BLaER1 treated with 17β-estradiol and CSF1 and Interleukin-3, amounts not matched to agents 10 nM and 100 nM (cell line): Measurements from ENCODE around the gene LILRA6.
"Not testable (repeated sequence)": the region's sequence is repeated elsewhere in the genome, so short reads cannot be mapped to it uniquely, and the experiment has no call there.

Source experiments
- H3K27ac ChIP-seq, 11 experiments: shearing (Covaris generic); formaldehyde crosslinking; 2 replicates each; pipeline ENCODE4 v1.8.1; 2022
- H3K27me3 ChIP-seq, 11 experiments: shearing (Covaris generic); formaldehyde crosslinking; 2 replicates each; pipeline ENCODE4 v1.8.1; 2022
- H3K36me3 ChIP-seq, 11 experiments: shearing (Covaris generic); formaldehyde crosslinking; 2 replicates each; pipeline ENCODE4 v1.8.1; 2022
- H3K4me1 ChIP-seq, 10 experiments: shearing (Covaris generic); formaldehyde crosslinking; 2 replicates each; pipeline ENCODE4 v1.8.1; 2022
- H3K4me2 ChIP-seq, 11 experiments: shearing (Covaris generic); formaldehyde crosslinking; 2 replicates each; pipeline ENCODE4 v1.8.1; 2022
- H3K4me3 ChIP-seq, 10 experiments: shearing (Covaris generic); formaldehyde crosslinking; 2 replicates each; pipeline ENCODE4 v1.8.1; 2022
- H3K9ac ChIP-seq, 11 experiments: shearing (Covaris generic); formaldehyde crosslinking; 2 replicates each; pipeline ENCODE4 v1.8.1; 2022
- H3K9me3 ChIP-seq, 11 experiments: shearing (Covaris generic); formaldehyde crosslinking; replicated peaks in 1 of 11; 2 replicates each; pipeline ENCODE4 v1.8.1; 2022
- H4K20me1 ChIP-seq, 11 experiments: shearing (Covaris generic); formaldehyde crosslinking; 2 replicates each; pipeline ENCODE4 v1.8.1; 2022
- Cebpa-rat ChIP-seq, 11 experiments: shearing (Covaris generic); IDR thresholded peaks; 2 replicates each; pipeline ENCODE4 v1.8.1; 2022

The LILRA6 gene

DNA sequence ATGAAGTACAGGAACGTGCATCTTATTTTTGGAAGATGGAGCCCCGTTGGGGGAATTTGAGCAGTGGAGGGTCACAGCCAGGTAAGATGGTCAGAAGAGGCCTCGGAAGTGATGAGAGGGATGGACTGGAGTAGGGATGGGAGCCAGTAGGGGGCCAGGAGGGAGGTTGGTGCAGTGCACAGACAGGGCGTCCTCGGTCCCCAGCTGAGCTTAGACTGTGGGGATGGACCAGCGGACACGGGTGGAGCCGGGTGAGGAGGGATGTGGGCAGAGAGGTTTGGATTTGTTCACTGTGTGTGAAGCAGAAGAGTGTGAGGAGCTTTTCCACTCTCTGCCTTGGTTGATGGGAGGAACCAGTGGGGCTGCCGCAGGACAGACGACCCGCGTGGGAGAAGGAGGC, 31.4 kb downstream of the LILRA6 start:
- no peaks in the 10 kb centered on the region for H3K27me3 ChIP-seq
- peaks cover 0 to 15% (median 0%) of the 10 kb centered on the region in 11 experiments; a peak in 6 of 22 replicates for H3K9me3 ChIP-seq
- H4K20me1 ChIP-seq: peaks cover 3 to 95% (median 16%) of the 10 kb centered on the region in 11 experiments; a peak in 20 of 22 replicates
- H3K36me3 ChIP-seq: peaks cover 24 to 85% (median 75%) of the 10 kb centered on the region in 11 experiments
- H3K27ac ChIP-seq: peak overlapping the region; percentile 94 to 100 (median 97); a peak in 21 of 22 replicates
- peaks cover 53 to 66% (median 59%) of the 10 kb centered on the region in 10 experiments for H3K4me1 ChIP-seq
- peak overlapping the region; percentile 25 to 97 (median 94); a peak in 19 of 22 replicates for H3K9ac ChIP-seq
- TF ChIP-seq Cebpa-rat (IDR thresholded peaks at IDR 0.05): no peak
- peak overlapping the region; percentile 17 to 99 (median 93); a peak in 21 of 22 replicates for H3K4me2 ChIP-seq
- peak overlapping the region in 4 of 10 experiments; percentile 2 to 31 (median 19); a peak in 5 of 20 replicates for H3K4me3 ChIP-seq

DNA sequence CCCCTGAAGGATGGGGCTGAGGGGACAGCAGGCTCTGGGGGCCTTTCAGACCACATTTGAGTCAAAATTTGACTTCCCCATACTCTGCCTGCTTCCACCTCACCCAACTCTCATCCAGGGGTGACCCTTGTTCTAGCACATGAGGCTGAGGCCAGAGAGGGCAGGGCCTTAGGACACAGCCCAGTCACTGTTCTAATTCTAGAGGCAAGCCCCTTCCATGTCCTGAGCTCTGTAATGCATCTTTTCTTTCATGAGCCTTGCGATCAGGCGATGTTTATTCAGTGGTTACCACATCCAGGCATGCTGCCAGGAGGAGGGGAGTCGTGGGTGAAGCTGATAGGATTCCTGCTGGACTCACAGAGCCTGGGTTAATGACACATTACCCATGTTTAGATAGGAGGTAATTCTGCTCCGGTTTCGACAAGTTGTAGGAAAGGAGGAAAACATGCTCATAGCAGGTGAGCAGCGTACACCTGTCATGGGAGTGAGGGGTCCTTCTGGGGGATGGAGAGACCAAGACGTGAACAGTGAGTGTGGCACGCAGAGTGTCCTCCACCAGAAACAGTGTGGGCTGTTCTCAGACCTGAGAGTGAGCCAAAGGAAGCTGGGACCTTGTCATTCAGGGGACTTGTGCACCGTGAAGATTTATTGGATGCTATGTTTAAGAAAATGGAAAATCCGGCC, 32.6 kb downstream of the LILRA6 start:
- peaks cover 66 to 79% (median 70%) of the 10 kb centered on the region in 10 experiments for H3K4me1 ChIP-seq
- peak overlapping the region; percentile 90 to 97 (median 95) for H3K9ac ChIP-seq
- H3K36me3 ChIP-seq: peaks cover 28 to 85% (median 76%) of the 10 kb centered on the region in 11 experiments

DNA sequence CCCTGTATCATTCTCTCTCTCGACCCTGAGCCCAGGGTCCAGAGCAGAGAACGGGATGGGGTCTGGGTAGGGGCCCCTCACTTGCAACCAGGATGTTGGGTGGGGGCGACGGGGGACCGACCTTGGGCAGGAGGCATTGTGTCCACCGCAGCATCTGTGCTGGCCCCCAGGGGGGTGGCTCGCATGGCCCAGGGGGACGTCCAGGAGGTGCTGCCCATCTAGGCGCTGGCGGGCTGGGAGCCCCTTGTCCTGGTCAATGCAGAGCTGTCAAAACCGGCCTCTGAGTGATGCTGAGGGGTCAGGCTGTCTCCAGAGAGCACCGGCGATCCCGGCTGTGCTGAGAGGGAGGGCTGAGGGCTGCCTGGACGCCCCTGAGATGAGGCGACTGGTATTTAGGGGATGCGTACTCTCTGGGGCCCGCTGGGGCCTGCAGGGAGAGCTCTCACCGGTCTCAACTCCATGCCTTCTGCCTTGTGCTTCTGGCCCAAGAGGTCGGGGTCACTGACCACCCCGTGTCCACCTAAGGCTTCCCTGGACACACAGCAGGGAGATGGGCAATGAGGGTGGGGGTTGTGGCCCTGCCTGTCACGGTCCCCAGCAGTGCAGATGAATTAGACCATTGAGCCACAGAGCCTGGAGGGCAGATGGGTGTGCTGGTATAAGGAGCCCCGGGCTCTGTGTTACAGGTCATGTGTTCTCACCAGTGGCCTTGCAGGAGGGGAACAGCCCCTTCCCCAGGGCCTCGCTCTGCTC, 33.4 kb downstream of the LILRA6 start:
- Histone ChIP-seq H3K27ac (peak overlapping the region; percentile 94 to 100 (median 97)), H3K9ac (peak overlapping the region; percentile 90 to 97 (median 95)), H3K4me1 (peaks cover 73 to 86% (median 76%) of the 10 kb centered on the region in 10 experiments), H3K9me3 (peaks cover 0 to 9% (median 0%) of the 10 kb centered on the region in 11 experiments; a peak in 3 of 22 replicates), H3K4me2 (peak overlapping the region; percentile 87 to 99 (median 94)), H3K4me3 (peak overlapping the region in 9 of 10 experiments; percentile 1 to 56 (median 40); a peak in 12 of 20 replicates), H3K36me3 (peaks cover 36 to 89% (median 79%) of the 10 kb centered on the region in 11 experiments), H4K20me1 (peaks cover 0 to 100% (median 32%) of the 10 kb centered on the region in 11 experiments; a peak in 18 of 22 replicates), H3K27me3 (no peaks in the 10 kb centered on the region)
- TF ChIP-seq Cebpa-rat (IDR thresholded peaks at IDR 0.05): no peak

More for the DNA sequence above, 32.6 kb downstream of the LILRA6 start:
- TF ChIP-seq Cebpa-rat (IDR thresholded peaks at IDR 0.05): no peak
- peak overlapping the region; percentile 94 to 100 (median 97) for H3K27ac ChIP-seq
- H3K4me2 ChIP-seq: peak overlapping the region; percentile 87 to 99 (median 94)
- H4K20me1 ChIP-seq: peaks cover 0 to 95% (median 25%) of the 10 kb centered on the region in 11 experiments; a peak in 18 of 22 replicates
- H3K9me3 ChIP-seq: peaks cover 0 to 12% (median 0%) of the 10 kb centered on the region in 11 experiments; a peak in 6 of 22 replicates
- peak overlapping the region in 7 of 10 experiments; percentile 11 to 56 (median 42); a peak in 10 of 20 replicates for H3K4me3 ChIP-seq
- H3K27me3 ChIP-seq: no peaks in the 10 kb centered on the region

DNA sequence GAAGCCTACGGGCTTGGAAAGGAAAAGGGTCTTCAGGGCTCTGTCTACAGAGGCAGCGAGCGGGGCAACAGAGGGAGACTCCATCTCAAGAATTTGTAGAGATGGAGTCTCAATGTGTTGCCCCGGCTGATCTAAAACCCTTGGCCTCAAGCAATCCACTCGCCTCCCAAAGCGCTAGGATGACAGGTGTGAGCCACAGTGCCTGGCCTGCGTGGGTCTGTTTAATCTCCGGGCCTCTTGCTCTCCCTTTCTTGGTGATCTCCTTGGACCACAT, 33.9 kb downstream of the LILRA6 start:
- H3K4me2 ChIP-seq: peak overlapping the region; percentile 87 to 99 (median 94)
- H3K27me3 ChIP-seq: no peaks in the 10 kb centered on the region
- H3K4me3 ChIP-seq: peak overlapping the region in 9 of 10 experiments; percentile 1 to 56 (median 40); a peak in 14 of 20 replicates
- H4K20me1 ChIP-seq: peaks cover 4 to 100% (median 37%) of the 10 kb centered on the region in 11 experiments; a peak in 20 of 22 replicates
- H3K4me1 ChIP-seq: peaks cover 74 to 91% (median 81%) of the 10 kb centered on the region in 10 experiments
- no peak for TF ChIP-seq Cebpa-rat (IDR thresholded peaks at IDR 0.05)
- H3K9me3 ChIP-seq: peaks cover 0 to 8% (median 0%) of the 10 kb centered on the region in 11 experiments; a peak in 3 of 22 replicates
- H3K9ac ChIP-seq: peak overlapping the region; percentile 90 to 97 (median 95)
- peak overlapping the region; percentile 94 to 100 (median 97) for H3K27ac ChIP-seq
- peaks cover 41 to 90% (median 82%) of the 10 kb centered on the region in 11 experiments for H3K36me3 ChIP-seq

DNA sequence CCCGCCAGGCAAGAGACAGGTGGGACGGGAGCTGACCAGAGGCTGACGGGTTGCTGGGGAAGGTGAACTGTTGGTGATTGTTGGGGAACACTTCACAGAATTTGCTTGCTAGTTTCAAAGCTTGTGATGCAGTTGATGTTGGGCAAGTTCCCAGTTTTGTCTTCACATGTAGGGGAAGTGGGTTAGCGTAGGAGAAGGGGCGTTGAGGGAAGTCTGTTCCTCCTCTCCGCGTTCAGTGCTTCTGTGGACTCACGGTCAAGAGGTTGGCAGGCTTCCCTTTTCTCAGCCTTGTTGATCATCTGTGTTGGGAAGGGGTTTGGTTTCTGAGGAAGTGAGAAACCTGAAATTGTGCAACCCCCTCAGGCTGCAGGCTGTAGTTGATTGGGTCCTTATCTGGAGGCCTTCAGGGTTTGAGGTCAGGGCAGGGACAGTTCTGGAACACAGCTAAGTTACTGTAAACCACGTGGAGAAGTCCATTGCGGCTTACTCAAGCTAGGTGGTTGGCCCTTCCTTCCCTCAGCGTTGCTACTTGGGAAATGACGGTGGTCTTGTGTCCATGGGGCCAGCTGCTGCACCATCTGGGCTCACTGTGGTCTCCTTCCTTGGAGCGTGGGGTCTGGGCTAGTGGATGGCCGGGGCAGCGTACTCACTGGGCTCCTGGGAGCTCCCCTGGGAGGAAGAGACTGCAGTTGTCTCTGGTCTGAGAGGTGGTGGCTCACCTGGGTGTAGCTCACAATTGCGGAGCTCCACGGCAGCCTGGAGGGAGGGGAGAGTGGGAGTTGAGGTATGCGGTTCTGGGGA, 34.4 kb downstream of the LILRA6 start:
- H3K9me3 ChIP-seq: peaks cover 0 to 4% (median 0%) of the 10 kb centered on the region in 11 experiments; a peak in 1 of 22 replicates
- TF ChIP-seq Cebpa-rat (IDR thresholded peaks at IDR 0.05): peak; percentile 97 to 100 (median 99)
- H3K27ac ChIP-seq: peak overlapping the region; percentile 94 to 100 (median 97)
- peak overlapping the region; percentile 25 to 98 (median 93); a peak in 18 of 20 replicates for H3K4me3 ChIP-seq
- no peaks in the 10 kb centered on the region for H3K27me3 ChIP-seq
- H3K4me1 ChIP-seq: peaks cover 74 to 96% (median 87%) of the 10 kb centered on the region in 10 experiments
- H3K4me2 ChIP-seq: peak overlapping the region; percentile 87 to 99 (median 97)
- H3K9ac ChIP-seq: peak overlapping the region; percentile 91 to 99 (median 97)
- H4K20me1 ChIP-seq: peaks cover 9 to 100% (median 43%) of the 10 kb centered on the region in 11 experiments; a peak in 21 of 22 replicates
- peaks cover 46 to 90% (median 82%) of the 10 kb centered on the region in 11 experiments for H3K36me3 ChIP-seq

DNA sequence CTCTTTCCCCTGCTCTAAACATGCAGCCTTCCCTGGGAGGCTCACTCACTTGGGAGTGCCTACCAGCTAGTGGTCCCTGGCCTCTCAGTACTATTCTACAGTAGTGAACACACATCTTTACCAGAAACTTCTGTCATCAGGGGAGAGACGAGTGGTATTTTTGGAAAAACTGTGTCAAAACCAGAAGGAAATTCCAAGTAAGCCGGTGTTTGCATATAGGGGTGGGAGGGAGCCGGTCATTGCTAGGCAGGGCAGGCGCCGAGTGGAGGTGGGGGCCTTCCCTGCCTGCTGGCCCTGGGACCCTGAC, 35.0 kb downstream of the LILRA6 start:
- Histone ChIP-seq H3K4me3 (peak overlapping the region; percentile 25 to 98 (median 93); a peak in 19 of 20 replicates), H3K36me3 (peaks cover 52 to 90% (median 82%) of the 10 kb centered on the region in 11 experiments), H3K27me3 (no peaks in the 10 kb centered on the region), H3K4me2 (peak overlapping the region; percentile 87 to 99 (median 97)), H3K9me3 (0 out of 22 replicates have a peak, but pooled peaks cover 0 to 1% (median 0%) of the 10 kb centered on the region in 11 experiments), H4K20me1 (peaks cover 14 to 100% (median 48%) of the 10 kb centered on the region in 11 experiments; a peak in 21 of 22 replicates), H3K9ac (peak overlapping the region; percentile 91 to 99 (median 97)), H3K4me1 (peaks cover 74 to 97% (median 91%) of the 10 kb centered on the region in 10 experiments), H3K27ac (peak overlapping the region; percentile 94 to 100 (median 97))
- TF ChIP-seq Cebpa-rat (IDR thresholded peaks at IDR 0.05): no peak

DNA sequence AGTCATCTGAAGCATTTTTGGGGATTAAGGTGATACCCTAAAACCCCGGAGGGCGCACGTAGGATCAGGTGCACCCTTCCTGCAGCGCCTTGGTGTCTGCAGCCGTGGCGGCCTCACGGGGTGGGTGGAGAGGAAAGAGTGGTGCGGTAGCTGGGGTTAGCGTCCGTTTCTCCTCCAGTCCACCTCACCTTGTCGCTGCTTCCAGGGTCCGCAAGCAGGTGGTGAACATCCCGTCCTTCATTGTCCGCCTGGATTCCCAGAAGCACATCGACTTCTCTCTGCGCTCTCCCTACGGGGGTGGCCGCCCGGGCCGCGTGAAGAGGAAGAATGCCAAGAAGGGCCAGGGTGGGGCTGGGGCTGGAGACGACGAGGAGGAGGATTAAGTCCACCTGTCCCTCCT, 35.4 kb downstream of the LILRA6 start:
- not testable (repeated sequence) for H3K9me3 ChIP-seq, H3K27me3 ChIP-seq
- Histone ChIP-seq H3K4me3 (peak overlapping the region; percentile 30 to 98 (median 93); a peak in 18 of 20 replicates), H3K4me1 (peaks cover 72 to 97% (median 94%) of the 10 kb centered on the region in 10 experiments), H3K36me3 (peaks cover 56 to 90% (median 82%) of the 10 kb centered on the region in 11 experiments), H3K9ac (peak overlapping the region; percentile 91 to 99 (median 97)), H3K27ac (peak overlapping the region; percentile 94 to 100 (median 97)), H4K20me1 (peaks cover 19 to 100% (median 53%) of the 10 kb centered on the region in 11 experiments; a peak in 21 of 22 replicates), H3K4me2 (peak overlapping the region; percentile 87 to 99 (median 97))

DNA sequence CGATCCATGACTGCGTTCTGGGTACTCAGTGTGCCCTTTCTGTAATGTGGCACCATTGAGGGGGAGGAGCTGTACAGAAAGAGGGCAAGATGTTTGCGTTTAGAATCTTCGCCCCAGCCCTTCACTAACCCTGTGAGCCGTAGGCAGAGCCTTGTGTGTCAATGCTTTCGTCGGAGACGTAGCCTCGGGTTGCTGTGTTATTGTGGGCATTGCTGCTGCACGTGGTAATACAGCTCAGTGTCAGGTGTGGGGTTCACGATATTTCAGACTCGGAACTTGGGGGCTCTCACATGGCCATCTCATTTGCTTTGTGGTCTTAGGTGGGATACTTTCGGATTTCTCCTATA, 35.8 kb downstream of the LILRA6 start:
- H4K20me1 ChIP-seq: peaks cover 23 to 100% (median 56%) of the 10 kb centered on the region in 11 experiments; a peak in 21 of 22 replicates
- H3K36me3 ChIP-seq: peaks cover 60 to 90% (median 82%) of the 10 kb centered on the region in 11 experiments
- no peaks in the 10 kb centered on the region for H3K9me3 ChIP-seq
- peak overlapping the region; percentile 87 to 99 (median 97) for H3K4me2 ChIP-seq
- H3K4me3 ChIP-seq: peak overlapping the region; percentile 30 to 98 (median 93); a peak in 19 of 20 replicates
- TF ChIP-seq Cebpa-rat (IDR thresholded peaks at IDR 0.05): no peak
- H3K9ac ChIP-seq: peak overlapping the region; percentile 91 to 99 (median 97)
- peaks cover 68 to 99% (median 95%) of the 10 kb centered on the region in 10 experiments for H3K4me1 ChIP-seq
- H3K27ac ChIP-seq: peak overlapping the region; percentile 94 to 100 (median 97)
- H3K27me3 ChIP-seq: no peaks in the 10 kb centered on the region
